Activated CD4-positive, alpha-beta T cell treated with anti-CD3 and anti-CD28 coated beads for 4 hours (primary cell): ENCODE measurements around the gene CEP89.
"Not testable (repeated sequence)": the region's sequence is repeated elsewhere in the genome, so short reads cannot be mapped to it uniquely, and the experiment has no call there.

ENCODE experiments used
- DNase-seq, 2 donors: peaks; one replicate each; pipeline ENCODE4 v3.0.0-alpha.2; 2020

Gene CEP89

GRCh38 chr19:32890841-32891240 is 80.9 kb downstream of the CEP89 start:
- DNase-seq = no peak

- DNase-seq = no peak
Observed at GRCh38 chr19:32890326-32890725, 81.4 kb downstream of the CEP89 start.

GRCh38 chr19:32889137-32889934 is 82.4 kb downstream of the CEP89 start:
- no peak for DNase-seq

- DNase-seq = no peak
Observed at GRCh38 chr19:32887572-32888215, 84.1 kb downstream of the CEP89 start.

GRCh38 chr19:32886241-32886640 is 85.5 kb downstream of the CEP89 start:
- DNase-seq = no peak

GRCh38 chr19:32885255-32885654 is 86.5 kb downstream of the CEP89 start:
- DNase-seq = not testable (repeated sequence)

GRCh38 chr19:32881766-32882165 is 90.0 kb downstream of the CEP89 start:
- DNase-seq = no peak

GRCh38 chr19:32880622-32881021 is 91.1 kb downstream of the CEP89 start:
- no peak for DNase-seq

GRCh38 chr19:32879741-32880140 is 92.0 kb downstream of the CEP89 start:
- no peak for DNase-seq

GRCh38 chr19:32878988-32879387 is 92.8 kb downstream of the CEP89 start:
- DNase-seq = no peak

GRCh38 chr19:32877977-32878745 is 93.6 kb downstream of the CEP89 start:
- DNase-seq = no peak

GRCh38 chr19:32877323-32877912 is 94.3 kb downstream of the CEP89 start:
- no peak for DNase-seq

GRCh38 chr19:32876919-32877285 is 94.9 kb downstream of the CEP89 start:
- DNase-seq = no peak

- DNase-seq = no peak
Observed at GRCh38 chr19:32876236-32876918, 95.4 kb downstream of the CEP89 start.

GRCh38 chr19:32875428-32875827 is 96.3 kb downstream of the CEP89 start:
- no peak for DNase-seq

GRCh38 chr19:32874605-32875004 is 97.2 kb downstream of the CEP89 start:
- DNase-seq = no peak

- no peak for DNase-seq
Observed at GRCh38 chr19:32873247-32873959, 98.4 kb downstream of the CEP89 start.

- no peak for DNase-seq
Observed at GRCh38 chr19:32872391-32872790, 99.4 kb downstream of the CEP89 start.

- DNase-seq = no peak
Observed at GRCh38 chr19:32870981-32871451, 100.7 kb downstream of the CEP89 start.

- no peak for DNase-seq
Observed at GRCh38 chr19:32869966-32870573, 101.7 kb downstream of the CEP89 start.

- DNase-seq = no peak
Observed at GRCh38 chr19:32869369-32869965, 102.3 kb downstream of the CEP89 start, which contains the start of gene SLC7A9. Gene SLC7A9 (minus strand): TSS chr19:32869767. CDS start chr19:32868534, 1,233 bp downstream.
